ENCODE results near the gene NCAM1.

NCAM1 gene

GRCh38 chr11:113134626-113135025 lies 173.4 kb downstream of the NCAM1 start:
- DNase-seq: peak; percentile 5

DNA sequence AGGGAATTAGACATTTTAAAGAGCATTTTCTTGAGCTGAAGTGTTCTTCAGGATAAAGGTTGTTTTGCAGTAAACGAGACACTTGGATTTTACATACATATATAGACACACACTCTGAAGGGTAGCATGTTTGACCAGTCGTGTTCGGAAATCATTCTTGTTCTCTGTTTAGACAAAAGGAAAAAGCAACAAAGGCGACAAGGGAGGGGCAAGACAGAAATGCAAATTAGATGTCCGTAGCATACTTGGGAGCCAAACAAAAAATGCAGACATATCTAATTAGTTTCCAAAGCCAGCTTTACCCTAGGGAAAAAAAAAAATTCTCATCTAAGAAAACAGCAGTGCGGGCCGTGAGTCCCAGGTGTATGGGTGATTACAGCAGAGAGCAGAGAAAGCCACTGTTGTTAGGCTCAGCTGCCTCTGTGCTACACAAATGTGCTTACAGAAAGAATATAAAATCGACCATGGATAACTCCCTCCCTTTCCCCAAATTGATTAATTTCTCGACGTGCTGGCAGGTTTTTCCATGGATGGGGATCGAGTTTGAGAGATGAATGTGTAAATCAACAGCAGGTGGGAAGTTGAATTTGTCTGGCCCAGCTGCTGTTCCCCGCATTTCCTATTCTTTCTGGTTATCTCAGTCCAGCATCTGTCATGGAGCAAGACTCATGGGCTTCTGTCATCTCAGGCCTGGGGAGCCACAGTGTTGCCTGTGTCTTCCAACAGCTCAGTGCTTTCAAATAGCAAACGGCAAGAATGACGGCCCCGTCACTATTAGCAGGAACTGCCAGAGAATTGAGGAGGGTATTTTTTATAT lies 176.7 kb downstream of the NCAM1 start:
- DNase-seq: no peak

- DNase-seq: no peak
These were observed 177.5 kb downstream of the NCAM1 start for GRCh38 chr11:113138731-113139130.

- DNase-seq: no peak
These were observed 179.8 kb downstream of the NCAM1 start for GRCh38 chr11:113141010-113141409.

DNA sequence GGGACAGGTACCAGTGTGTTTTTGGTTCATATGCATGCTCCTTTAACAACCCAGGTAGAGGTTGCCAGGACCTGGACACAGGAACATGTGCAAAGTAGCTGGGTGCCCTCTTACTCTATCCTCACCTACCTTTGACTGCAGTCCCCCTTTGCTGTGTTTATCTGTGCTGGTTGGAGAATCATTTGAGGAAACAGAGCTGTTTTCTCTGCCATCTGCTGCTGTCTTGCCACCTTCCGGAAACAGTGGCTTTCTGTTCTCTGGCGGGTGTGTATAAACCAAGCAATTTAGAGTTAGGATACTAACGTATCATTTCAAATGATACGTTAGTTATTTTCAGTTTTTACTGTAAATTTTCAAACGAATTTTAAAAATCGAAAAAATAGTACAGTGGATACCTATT lies 181.3 kb downstream of the NCAM1 start:
- no peak for DNase-seq

- no peak for DNase-seq
These were observed 186.0 kb downstream of the NCAM1 start for GRCh38 chr11:113147249-113147648.

GRCh38 chr11:113148076-113148475 lies 186.9 kb downstream of the NCAM1 start:
- DNase-seq: no peak

GRCh38 chr11:113148652-113149051 lies 187.4 kb downstream of the NCAM1 start:
- DNase-seq: no peak

DNA sequence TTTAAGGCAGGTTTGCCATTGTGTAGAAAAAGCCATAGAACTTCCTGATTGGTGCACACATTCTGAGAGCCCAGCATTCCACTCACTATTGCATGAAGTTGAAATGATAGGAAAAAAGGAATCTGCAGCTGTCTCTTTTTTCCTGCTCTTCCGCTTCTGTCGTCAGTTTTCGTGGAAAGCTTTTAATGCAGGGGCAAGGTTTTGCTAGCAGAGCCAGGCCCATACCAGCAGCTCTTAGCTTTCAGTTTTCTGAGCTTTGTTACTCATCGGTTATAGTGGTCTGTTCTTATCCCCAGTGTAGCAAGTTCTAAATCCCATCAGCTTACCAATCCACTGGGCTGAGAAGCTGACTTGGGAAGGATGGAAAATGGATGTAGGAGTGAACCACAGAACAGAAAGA lies 190.3 kb downstream of the NCAM1 start:
- DNase-seq: no peak

- no peak for DNase-seq
These were observed 191.3 kb downstream of the NCAM1 start for GRCh38 chr11:113152500-113152899.

GRCh38 chr11:113153847-113154246 lies 192.6 kb downstream of the NCAM1 start:
- no peak for DNase-seq

GRCh38 chr11:113159988-113160807 lies 199.0 kb downstream of the NCAM1 start:
- DNase-seq: no peak

DNA sequence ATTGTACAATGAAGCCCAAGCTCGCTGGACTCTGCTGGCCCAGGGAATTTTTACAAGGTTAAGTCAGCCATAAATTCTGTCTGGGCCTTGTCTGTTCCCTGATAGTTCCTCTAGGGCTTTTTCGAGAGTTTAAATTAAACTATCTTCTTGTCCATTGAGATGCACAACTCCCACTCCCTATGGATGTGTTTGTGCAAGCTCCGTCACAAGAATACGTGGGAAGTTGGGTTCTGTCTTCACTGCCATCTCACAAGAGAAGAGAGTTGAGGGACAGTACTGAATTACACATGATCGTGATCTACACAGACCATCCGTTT lies 199.5 kb downstream of the NCAM1 start:
- DNase-seq: no peak

DNA sequence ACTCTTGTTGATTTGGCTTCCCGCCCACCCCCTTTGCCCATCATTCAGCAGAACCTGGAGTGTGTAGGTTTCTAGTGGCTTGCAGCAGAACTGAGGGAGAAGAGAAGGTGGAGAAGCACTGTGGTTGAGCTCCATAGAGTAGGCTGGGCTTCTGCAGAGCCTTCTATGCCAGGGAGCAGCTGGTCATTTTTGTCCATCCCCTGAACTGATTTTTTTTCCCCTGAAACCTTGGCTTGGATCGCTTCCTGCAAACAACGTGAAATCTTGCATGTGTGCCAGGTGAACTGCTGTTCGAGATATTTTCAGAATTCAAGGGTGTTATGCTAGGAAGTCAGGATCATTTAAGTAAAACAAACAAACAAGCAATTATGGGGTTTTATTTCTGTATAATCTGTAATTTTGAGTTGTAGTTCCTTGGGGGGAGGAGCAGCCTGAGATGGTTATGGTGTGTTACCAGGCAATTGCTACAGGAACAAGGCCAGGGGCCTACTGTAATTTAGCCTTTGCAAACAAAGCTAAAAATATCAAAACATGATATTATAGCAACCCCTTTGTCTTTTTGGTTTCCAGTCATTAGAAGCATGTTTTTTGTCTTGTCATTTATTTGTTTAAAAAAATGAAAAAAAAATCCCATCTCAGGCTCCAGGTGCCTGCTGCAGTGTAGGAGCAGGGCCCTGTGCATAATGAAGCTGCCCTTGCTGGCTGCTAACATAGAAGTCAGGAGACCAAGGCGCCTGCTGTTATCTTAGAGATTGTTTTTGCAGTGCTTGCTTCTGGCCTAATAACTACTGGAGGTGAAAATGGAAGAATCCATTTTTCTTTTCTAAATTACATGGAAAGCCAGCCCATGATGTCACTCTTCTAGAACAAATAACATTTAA lies 200.7 kb downstream of the NCAM1 start:
- no peak for DNase-seq

GRCh38 chr11:113162592-113162962 lies 201.4 kb downstream of the NCAM1 start:
- DNase-seq: no peak

- DNase-seq: peak; percentile 51
These were observed 202.2 kb downstream of the NCAM1 start for GRCh38 chr11:113163291-113164030.

DNA sequence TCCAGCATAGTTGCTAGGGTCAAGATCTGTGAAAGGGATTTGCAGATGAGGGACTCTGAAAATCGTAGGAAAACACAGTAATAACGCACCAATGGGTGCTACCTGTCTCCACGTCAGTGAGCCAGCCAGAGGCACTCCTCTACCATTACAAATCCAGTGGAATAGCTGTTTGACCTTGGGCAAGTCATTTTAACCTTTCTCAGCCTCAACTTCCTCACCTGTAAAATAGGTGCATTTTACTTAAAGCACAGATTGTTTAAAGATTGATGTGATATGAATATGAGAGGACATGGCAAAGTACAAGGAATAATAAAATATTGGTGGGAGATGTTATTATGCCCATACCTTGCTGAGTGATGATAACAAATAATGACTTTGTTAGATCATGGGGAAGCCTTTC lies 205.1 kb downstream of the NCAM1 start:
- no peak for DNase-seq

- DNase-seq: no peak
These were observed 206.4 kb downstream of the NCAM1 start for GRCh38 chr11:113167599-113167998.

DNA sequence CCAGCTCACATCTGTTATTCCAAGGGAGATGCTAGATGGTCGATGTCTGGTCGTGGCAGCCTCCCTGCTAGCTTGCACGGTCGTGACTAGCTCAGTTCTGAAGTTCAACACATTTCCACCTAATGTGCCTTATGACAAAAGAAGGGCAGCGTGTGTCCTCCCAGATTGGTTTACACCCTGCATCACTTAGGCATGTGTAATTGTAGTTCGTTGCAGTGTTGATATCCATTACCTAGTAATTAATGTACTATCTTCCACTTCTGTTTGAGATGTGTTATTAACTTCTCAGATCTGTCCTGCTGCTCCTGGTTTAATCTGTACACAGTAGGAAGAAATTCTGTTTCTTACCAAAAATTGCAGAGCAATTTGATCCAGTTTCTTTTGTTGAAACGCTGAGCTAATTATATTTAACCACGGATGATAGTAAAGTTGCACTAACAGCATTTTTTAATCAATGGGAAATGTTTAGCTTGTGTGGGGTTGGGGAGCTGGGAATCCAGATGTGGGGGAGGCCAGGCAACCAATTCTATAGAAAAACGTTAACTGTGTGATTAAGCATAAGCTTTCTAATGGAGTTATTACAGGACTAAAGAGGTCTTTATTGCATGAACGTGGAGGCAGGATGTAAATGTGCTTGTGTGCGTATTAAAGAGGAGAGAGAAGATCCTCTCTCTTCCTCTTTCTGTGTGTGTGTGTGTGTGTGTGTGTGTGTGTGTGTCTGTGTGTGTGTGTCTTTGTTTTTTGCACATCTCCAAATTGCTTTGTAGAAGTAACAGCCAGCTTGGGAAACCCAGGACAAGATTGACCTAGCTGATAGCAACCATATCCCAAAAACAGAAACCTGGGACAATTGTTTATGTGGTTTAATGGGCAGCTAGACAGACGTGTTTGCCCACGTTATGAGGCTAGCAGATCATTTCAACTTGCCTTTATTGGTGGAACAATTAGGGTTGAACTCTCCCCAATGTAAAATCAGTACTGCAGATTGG lies 207.4 kb downstream of the NCAM1 start:
- DNase-seq: no peak

- DNase-seq: no peak
These were observed 211.2 kb downstream of the NCAM1 start for GRCh38 chr11:113172382-113172951.

- peak; percentile 37 for DNase-seq
These were observed 211.9 kb downstream of the NCAM1 start for GRCh38 chr11:113173126-113173525.
